HUES64 (cell line): ENCODE data around the gene SF3A1.

ENCODE experiments used
- H3K27ac ChIP-seq: 2 replicates; pipeline ENCODE4 v1.7.0; 2013; ENCODE audit warnings: low read depth, low read length, inconsistent platforms
- H3K27me3 ChIP-seq: 2 replicates; pipeline ENCODE4 v1.6.1; 2013; ENCODE audit warnings: mild to moderate bottlenecking, low read length; ENCODE audit not compliant: insufficient read depth
- H3K36me3 ChIP-seq: 2 replicates; pipeline ENCODE4 v1.6.1; 2013; ENCODE audit warnings: mild to moderate bottlenecking, low read length; ENCODE audit not compliant: insufficient read depth
- H3K4me1 ChIP-seq: 2 replicates; pipeline ENCODE4 v1.6.1; 2013; ENCODE audit warnings: mild to moderate bottlenecking, low read length, moderate library complexity; ENCODE audit not compliant: insufficient read depth
- H3K4me3 ChIP-seq: 2 replicates; pipeline ENCODE4 v1.5.1; 2013; ENCODE audit warnings: mild to moderate bottlenecking, low read length, moderate library complexity
- H3K9ac ChIP-seq: 2 replicates; pipeline ENCODE4 v1.6.1; 2013; ENCODE audit warnings: mild to moderate bottlenecking, low read depth, low read length
- H3K9me3 ChIP-seq: 2 replicates; pipeline ENCODE4 v1.6.1; 2013; ENCODE audit warnings: low read depth, low read length; ENCODE audit not compliant: insufficient read depth
- WGBS: fragments of 150-250, 120-280 bp; methylation state at CpG from one replicate; pipeline ENCODE4 v1.1.7; 2013; ENCODE audit warnings: missing lambda C conversion rate; 5-methylcytosine and 5-hydroxymethylcytosine counted together

Gene SF3A1

GRCh38 chr22:30297991-30298701, 58.5 kb downstream of the SF3A1 start:
- no peak overlapping the region for H3K27ac ChIP-seq
- peaks cover 7% of the 10 kb centered on the region for H3K36me3 ChIP-seq
- no peak overlapping the region for H3K4me3 ChIP-seq
- H3K4me1 ChIP-seq: no peaks in the 10 kb centered on the region
- H3K9ac ChIP-seq: no peak overlapping the region
- 88% methylated on average over 9 of the region's 9 CpGs for WGBS
- H3K27me3 ChIP-seq: no peaks in the 10 kb centered on the region
- H3K9me3 ChIP-seq: no peaks in the 10 kb centered on the region

GRCh38 chr22:30297276-30297990, 59.3 kb downstream of the SF3A1 start:
- no peak overlapping the region for H3K9ac ChIP-seq
- H3K36me3 ChIP-seq: peaks cover 9% of the 10 kb centered on the region
- WGBS: 92% methylated on average over 11 of the region's 11 CpGs
- no peak overlapping the region for H3K27ac ChIP-seq
- no peak overlapping the region for H3K4me3 ChIP-seq
- no peaks in the 10 kb centered on the region for H3K27me3 ChIP-seq
- H3K9me3 ChIP-seq: no peaks in the 10 kb centered on the region
- H3K4me1 ChIP-seq: no peaks in the 10 kb centered on the region

- WGBS: 90% methylated on average over 3 of the region's 3 CpGs
- Histone ChIP-seq H3K9ac (no peak overlapping the region), H3K27me3 (no peaks in the 10 kb centered on the region), H3K4me1 (no peaks in the 10 kb centered on the region), H3K27ac (no peak overlapping the region), H3K9me3 (no peaks in the 10 kb centered on the region), H3K36me3 (peaks cover 9% of the 10 kb centered on the region), H3K4me3 (no peak overlapping the region)
Observed at GRCh38 chr22:30296833-30297232, 59.9 kb downstream of the SF3A1 start.

- Histone ChIP-seq H3K4me3 (no peak overlapping the region), H3K27ac (no peak overlapping the region), H3K9me3 (no peaks in the 10 kb centered on the region), H3K27me3 (no peaks in the 10 kb centered on the region), H3K4me1 (no peaks in the 10 kb centered on the region), H3K9ac (no peak overlapping the region), H3K36me3 (peaks cover 9% of the 10 kb centered on the region)
- 97% methylated on average over 4 of the region's 4 CpGs for WGBS
Observed at GRCh38 chr22:30296324-30296723, 60.4 kb downstream of the SF3A1 start.

GRCh38 chr22:30295576-30295975, 61.1 kb downstream of the SF3A1 start:
- WGBS: 94% methylated on average over 6 of the region's 7 CpGs
- H3K36me3 ChIP-seq: peaks cover 9% of the 10 kb centered on the region
- H3K27me3 ChIP-seq: no peaks in the 10 kb centered on the region
- peaks cover 4% of the 10 kb centered on the region; the same call in 1 of the 2 replicates for H3K4me1 ChIP-seq
- H3K27ac ChIP-seq: no peak overlapping the region
- no peaks in the 10 kb centered on the region for H3K9me3 ChIP-seq
- H3K4me3 ChIP-seq: no peak overlapping the region
- no peak overlapping the region for H3K9ac ChIP-seq

GRCh38 chr22:30294830-30295229, 61.9 kb downstream of the SF3A1 start:
- no peaks in the 10 kb centered on the region for H3K9me3 ChIP-seq
- WGBS: 95% methylated on average over 11 of the region's 11 CpGs
- peaks cover 9% of the 10 kb centered on the region for H3K36me3 ChIP-seq
- peaks cover 9% of the 10 kb centered on the region; the same call in 1 of the 2 replicates for H3K4me1 ChIP-seq
- H3K27me3 ChIP-seq: no peaks in the 10 kb centered on the region
- H3K4me3 ChIP-seq: no peak overlapping the region
- no peak overlapping the region for H3K9ac ChIP-seq
- H3K27ac ChIP-seq: no peak overlapping the region

- Histone ChIP-seq H3K4me3 (no peak overlapping the region), H3K4me1 (peaks cover 9% of the 10 kb centered on the region; the same call in 1 of the 2 replicates), H3K36me3 (peaks cover 9% of the 10 kb centered on the region), H3K27ac (no peak overlapping the region), H3K9me3 (no peaks in the 10 kb centered on the region), H3K9ac (no peak overlapping the region), H3K27me3 (no peaks in the 10 kb centered on the region)
- WGBS: 86% methylated on average over 9 of the region's 9 CpGs
Observed at GRCh38 chr22:30294066-30294465, 62.6 kb downstream of the SF3A1 start.

GRCh38 chr22:30293026-30293425, 63.7 kb downstream of the SF3A1 start:
- no peak overlapping the region for H3K4me3 ChIP-seq
- no peak overlapping the region for H3K27ac ChIP-seq
- 95% methylated on average over 7 of the region's 7 CpGs for WGBS
- H3K4me1 ChIP-seq: peaks cover 9% of the 10 kb centered on the region
- no peak overlapping the region for H3K9ac ChIP-seq
- peaks cover 5% of the 10 kb centered on the region; the same call in 1 of the 2 replicates for H3K36me3 ChIP-seq
- H3K27me3 ChIP-seq: peaks cover 6% of the 10 kb centered on the region; the same call in 1 of the 2 replicates
- no peaks in the 10 kb centered on the region for H3K9me3 ChIP-seq

GRCh38 chr22:30292069-30292970, 64.4 kb downstream of the SF3A1 start:
- H3K27me3 ChIP-seq: peaks cover 6% of the 10 kb centered on the region; the same call in 1 of the 2 replicates
- 94% methylated on average over 18 of the region's 18 CpGs for WGBS
- H3K27ac ChIP-seq: no peak overlapping the region
- H3K4me3 ChIP-seq: no peak overlapping the region
- no peak overlapping the region for H3K9ac ChIP-seq
- peaks cover 5% of the 10 kb centered on the region; the same call in 1 of the 2 replicates for H3K36me3 ChIP-seq
- H3K4me1 ChIP-seq: peaks cover 9% of the 10 kb centered on the region
- no peaks in the 10 kb centered on the region for H3K9me3 ChIP-seq

GRCh38 chr22:30291058-30291892, 65.4 kb downstream of the SF3A1 start:
- Histone ChIP-seq H3K9ac (no peak overlapping the region), H3K4me1 (peaks cover 9% of the 10 kb centered on the region), H3K36me3 (peaks cover 5% of the 10 kb centered on the region; the same call in 1 of the 2 replicates), H3K4me3 (no peak overlapping the region), H3K9me3 (no peaks in the 10 kb centered on the region), H3K27ac (no peak overlapping the region), H3K27me3 (peaks cover 6% of the 10 kb centered on the region; the same call in 1 of the 2 replicates)
- 89% methylated on average over 13 of the region's 13 CpGs for WGBS
